Endothelial cell (in vitro differentiated cells): ENCODE measurements around the gene SMIM17. TPM values are rescaled to one million over a fixed set of nuclear protein-coding genes. Genes with fewer than 3 reads are reported as not detected.

Source experiments
- DNase-seq: peaks from one replicate; pipeline ENCODE4 v3.0.0; 2021; ENCODE audit warnings: low spot score
- H3K27ac Mint-ChIP-seq: one replicate; pipeline ENCODE4 v1.8.0; 2021; ENCODE audit warnings: mixed read lengths, inconsistent platforms; ENCODE audit not compliant: unreplicated experiment
- H3K27me3 Mint-ChIP-seq: one replicate; pipeline ENCODE4 v1.8.0; 2021; ENCODE audit warnings: mild to moderate bottlenecking, moderate library complexity, mixed read lengths, inconsistent platforms; ENCODE audit not compliant: unreplicated experiment
- H3K36me3 Mint-ChIP-seq: one replicate; pipeline ENCODE4 v1.8.0; 2021; ENCODE audit warnings: mild to moderate bottlenecking, low read depth, mixed read lengths, inconsistent platforms; ENCODE audit not compliant: unreplicated experiment
- H3K4me1 Mint-ChIP-seq: one replicate; pipeline ENCODE4 v1.8.0; 2021; ENCODE audit warnings: mild to moderate bottlenecking, mixed read lengths, inconsistent platforms; ENCODE audit not compliant: unreplicated experiment
- H3K4me3 Mint-ChIP-seq: one replicate; pipeline ENCODE4 v1.8.0; 2021; ENCODE audit warnings: mild to moderate bottlenecking, mixed read lengths, inconsistent platforms; ENCODE audit not compliant: unreplicated experiment
- H3K9me3 Mint-ChIP-seq: one replicate; pipeline ENCODE4 v1.8.0; 2021; ENCODE audit warnings: mixed read lengths, inconsistent platforms; ENCODE audit not compliant: unreplicated experiment
- total RNA-seq: library from RNA; stranded (reverse); fragmentation: NEBNext Ultra II Directional; extraction: Animal tissue kit (Norgen Biotek cat#: 25700); gene quantifications from one replicate; pipeline ENCODE4 v1.2.1, GENCODE V29; 2021; ENCODE audit not compliant: unreplicated experiment
- TF ChIP-seq, protein P1 (sequence below): fragments of 200-600 bp; sonication (generic); IDR thresholded peaks from one replicate; pipeline ENCODE4 v1.5.0; 2021; ENCODE audit warnings: antibody characterized with exemption; ENCODE audit not compliant: unreplicated experiment

The SMIM17 gene
- total RNA-seq, 1 donor from 2014 or later: 0.54 TPM

DNA sequence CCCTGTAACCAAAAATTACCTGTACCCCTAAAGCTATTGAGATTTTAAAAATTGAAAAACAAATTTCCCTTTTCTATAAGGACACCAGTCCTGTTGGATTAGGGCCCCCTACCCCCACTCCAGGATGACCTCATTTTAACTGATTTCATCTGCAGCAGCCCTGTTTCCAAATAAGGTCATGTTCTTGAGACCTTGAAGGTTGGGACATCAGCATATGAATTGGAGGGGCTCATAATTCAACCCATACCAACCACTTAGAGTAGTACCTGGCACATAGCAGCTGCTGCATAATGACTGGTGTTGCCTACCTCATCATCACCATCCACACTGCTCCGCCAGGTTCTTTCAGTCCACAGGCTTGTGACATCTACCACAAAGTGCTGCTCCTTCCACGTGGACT, 30.2 kb upstream of the SMIM17 start:
- TF ChIP-seq, protein P1, sequence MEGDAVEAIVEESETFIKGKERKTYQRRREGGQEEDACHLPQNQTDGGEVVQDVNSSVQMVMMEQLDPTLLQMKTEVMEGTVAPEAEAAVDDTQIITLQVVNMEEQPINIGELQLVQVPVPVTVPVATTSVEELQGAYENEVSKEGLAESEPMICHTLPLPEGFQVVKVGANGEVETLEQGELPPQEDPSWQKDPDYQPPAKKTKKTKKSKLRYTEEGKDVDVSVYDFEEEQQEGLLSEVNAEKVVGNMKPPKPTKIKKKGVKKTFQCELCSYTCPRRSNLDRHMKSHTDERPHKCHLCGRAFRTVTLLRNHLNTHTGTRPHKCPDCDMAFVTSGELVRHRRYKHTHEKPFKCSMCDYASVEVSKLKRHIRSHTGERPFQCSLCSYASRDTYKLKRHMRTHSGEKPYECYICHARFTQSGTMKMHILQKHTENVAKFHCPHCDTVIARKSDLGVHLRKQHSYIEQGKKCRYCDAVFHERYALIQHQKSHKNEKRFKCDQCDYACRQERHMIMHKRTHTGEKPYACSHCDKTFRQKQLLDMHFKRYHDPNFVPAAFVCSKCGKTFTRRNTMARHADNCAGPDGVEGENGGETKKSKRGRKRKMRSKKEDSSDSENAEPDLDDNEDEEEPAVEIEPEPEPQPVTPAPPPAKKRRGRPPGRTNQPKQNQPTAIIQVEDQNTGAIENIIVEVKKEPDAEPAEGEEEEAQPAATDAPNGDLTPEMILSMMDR: no peak
- Mint-ChIP-seq H3K27ac (no peak overlapping the region), H3K27me3 (peaks cover 5% of the 10 kb centered on the region), H3K4me1 (peaks cover 10% of the 10 kb centered on the region), H3K9me3 (peaks cover 34% of the 10 kb centered on the region), H3K36me3 (peaks cover 95% of the 10 kb centered on the region), H3K4me3 (peak overlapping the region; percentile 48)
- no peak for DNase-seq

DNA sequence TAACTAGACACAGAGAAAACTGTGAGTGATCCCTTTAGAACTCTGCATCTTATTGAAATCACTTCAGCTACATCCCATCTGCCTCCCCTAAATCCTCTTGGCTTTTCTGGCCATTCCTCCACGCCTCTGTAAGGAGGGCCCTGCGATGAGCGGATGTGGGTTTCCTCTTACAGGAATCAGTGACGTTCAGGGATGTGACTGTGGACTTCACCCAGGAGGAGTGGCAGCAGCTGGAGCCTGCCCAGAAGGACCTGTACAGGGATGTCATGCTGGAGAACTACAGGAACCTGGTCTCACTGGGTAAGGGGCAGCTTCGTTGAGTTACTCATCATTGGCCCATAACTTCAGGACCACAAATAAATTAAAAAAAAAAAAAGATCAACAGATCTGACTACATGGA, 29.3 kb upstream of the SMIM17 start:
- Mint-ChIP-seq H3K27me3 (peaks cover 12% of the 10 kb centered on the region), H3K27ac (no peak overlapping the region), H3K36me3 (peaks cover 94% of the 10 kb centered on the region), H3K4me3 (peak overlapping the region; percentile 78), H3K9me3 (peaks cover 41% of the 10 kb centered on the region), H3K4me1 (peaks cover 6% of the 10 kb centered on the region)
- DNase-seq: no peak
- TF ChIP-seq, protein P1: no peak

DNA sequence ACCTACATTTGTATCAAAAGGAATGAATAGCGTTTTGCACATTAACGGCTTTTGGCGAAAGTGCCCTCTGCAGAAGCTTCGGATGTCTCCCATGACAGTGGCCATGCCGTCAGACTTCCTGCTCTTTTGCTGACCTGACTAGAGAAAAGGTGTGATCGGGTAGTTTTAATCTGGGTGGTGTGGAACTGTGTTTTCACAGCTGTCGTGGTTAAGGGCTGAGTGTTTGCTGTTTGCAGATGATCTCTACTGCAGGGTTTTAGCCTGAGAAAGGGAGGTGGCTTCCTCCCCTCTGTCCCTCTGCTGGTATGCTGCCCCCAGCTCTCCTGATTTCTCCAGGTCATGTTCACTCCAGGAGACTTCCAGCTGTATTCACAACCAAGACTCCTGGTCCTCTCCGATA, 25.4 kb upstream of the SMIM17 start:
- no peak for DNase-seq
- H3K27me3 Mint-ChIP-seq: peaks cover 20% of the 10 kb centered on the region
- H3K27ac Mint-ChIP-seq: no peak overlapping the region
- TF ChIP-seq, protein P1: no peak
- H3K36me3 Mint-ChIP-seq: peaks cover 89% of the 10 kb centered on the region
- peaks cover 9% of the 10 kb centered on the region for H3K4me1 Mint-ChIP-seq
- H3K9me3 Mint-ChIP-seq: peaks cover 39% of the 10 kb centered on the region
- H3K4me3 Mint-ChIP-seq: peak overlapping the region; percentile 87

DNA sequence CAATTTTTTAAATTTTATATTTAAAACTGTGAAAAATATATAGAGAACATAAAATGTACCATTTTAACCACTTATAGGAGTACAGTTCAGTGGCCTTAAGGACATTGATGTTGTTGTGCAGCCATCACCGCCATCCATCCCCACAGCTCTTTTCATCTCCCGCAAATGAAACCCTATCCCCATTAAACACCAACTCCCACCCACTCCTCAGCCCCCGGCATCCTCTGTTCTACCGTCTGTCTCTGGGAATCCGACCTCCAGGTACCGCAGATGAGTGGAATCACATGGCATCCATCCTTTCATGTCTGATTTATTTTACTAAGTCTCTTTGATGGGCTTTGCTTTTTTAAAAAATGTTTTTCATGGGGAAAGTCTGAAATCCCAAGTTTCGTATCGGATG, 23.8 kb upstream of the SMIM17 start:
- H3K9me3 Mint-ChIP-seq: peaks cover 39% of the 10 kb centered on the region

DNA sequence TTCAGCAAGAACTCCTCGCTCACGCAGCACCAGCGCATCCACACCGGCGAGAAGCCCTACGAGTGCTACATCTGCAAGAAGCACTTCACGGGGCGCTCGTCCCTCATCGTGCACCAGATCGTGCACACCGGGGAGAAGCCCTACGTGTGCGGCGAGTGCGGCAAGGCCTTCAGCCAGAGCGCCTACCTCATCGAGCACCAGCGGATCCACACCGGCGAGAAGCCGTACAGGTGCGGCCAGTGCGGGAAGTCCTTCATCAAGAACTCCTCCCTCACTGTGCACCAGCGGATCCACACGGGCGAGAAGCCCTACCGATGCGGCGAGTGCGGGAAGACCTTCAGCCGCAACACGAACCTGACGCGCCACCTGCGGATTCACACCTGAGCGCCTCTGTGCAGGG, 20.6 kb upstream of the SMIM17 start:
- peaks cover 9% of the 10 kb centered on the region for H3K4me1 Mint-ChIP-seq
- H3K27me3 Mint-ChIP-seq: peaks cover 21% of the 10 kb centered on the region
- H3K27ac Mint-ChIP-seq: no peak overlapping the region
- DNase-seq: no peak
- peaks cover 30% of the 10 kb centered on the region for H3K9me3 Mint-ChIP-seq
- TF ChIP-seq, protein P1: no peak
- peak overlapping the region; percentile 83 for H3K4me3 Mint-ChIP-seq
- H3K36me3 Mint-ChIP-seq: peaks cover 77% of the 10 kb centered on the region

More for the DNA sequence above, 23.8 kb upstream of the SMIM17 start:
- no peak overlapping the region for H3K27ac Mint-ChIP-seq
- H3K36me3 Mint-ChIP-seq: peaks cover 87% of the 10 kb centered on the region
- peak overlapping the region; percentile 80 for H3K4me3 Mint-ChIP-seq
- TF ChIP-seq, protein P1: no peak
- H3K27me3 Mint-ChIP-seq: peaks cover 20% of the 10 kb centered on the region
- peaks cover 9% of the 10 kb centered on the region for H3K4me1 Mint-ChIP-seq
- DNase-seq: no peak
